ENCODE measurements around the gene TSPOAP1. TPM values are rescaled to one million over a fixed set of nuclear protein-coding genes. Genes with fewer than 3 reads are reported as not detected.

The TSPOAP1 gene
- total RNA-seq, 1 donor from 2014 or later: 0.79 TPM

DNA sequence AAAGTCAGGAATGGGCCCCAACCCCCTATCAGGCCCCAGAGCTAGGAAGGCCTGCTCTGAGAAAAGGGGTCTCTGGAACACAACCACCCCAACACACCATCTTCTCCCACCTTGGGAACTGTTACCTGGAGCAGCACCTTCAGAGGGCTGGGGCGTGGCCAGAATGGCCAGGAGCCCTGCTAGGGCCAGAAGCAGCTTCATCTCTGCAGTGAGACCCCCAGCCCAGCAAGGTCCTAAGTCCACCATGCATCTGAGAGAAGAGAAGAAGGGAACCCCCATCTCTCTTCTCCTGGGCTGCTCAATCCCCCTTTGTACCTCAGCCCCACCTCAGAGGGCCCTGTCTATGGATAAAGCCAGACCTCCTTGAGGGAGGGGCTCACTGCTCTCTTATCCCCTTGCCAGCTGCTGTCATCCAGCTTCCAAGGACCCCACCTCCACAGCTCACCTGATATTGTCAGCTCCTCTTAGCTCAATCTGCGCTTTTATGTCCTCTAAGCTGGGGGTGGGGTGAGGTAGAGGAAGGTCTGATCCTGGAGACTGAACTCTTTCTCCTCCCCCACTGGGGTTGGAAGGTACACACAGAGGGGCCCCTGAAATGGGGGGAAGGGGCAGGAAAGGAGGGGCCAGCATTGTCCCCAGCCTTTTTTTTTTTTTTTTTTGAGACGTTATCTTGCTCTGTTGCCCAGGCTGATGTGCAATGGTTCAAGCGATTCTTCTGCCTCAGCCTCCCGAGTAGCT, 47.9 kb downstream of the TSPOAP1 start, which contains the start of gene MPO:
MPO (minus strand) TSS at position 456 of the 738 bp plus-strand sequence; CDS start at position 279, 177 bp downstream.
- Mint-ChIP-seq H3K9me3 (ENCODE audit: unreplicated experiment) (no peaks in the 10 kb centered on the region), H3K4me3 (ENCODE audit: unreplicated experiment) (no peak within 1 kb of the TSS), H3K36me3 (ENCODE audit: low read depth, unreplicated experiment) (no peaks in the 10 kb centered on the region), H3K27ac (ENCODE audit: unreplicated experiment) (no peak within 1 kb of the TSS), H3K4me1 (ENCODE audit: low read depth, unreplicated experiment) (peaks cover 5% of the 10 kb centered on the region), H3K27me3 (ENCODE audit: low read depth, unreplicated experiment) (peaks cover 32% of the 10 kb centered on the region)
- no peak for TF ChIP-seq EZH2 (IDR thresholded peaks at IDR 0.05; ENCODE audit: insufficient read depth, low read length)
- TF ChIP-seq, protein P1, sequence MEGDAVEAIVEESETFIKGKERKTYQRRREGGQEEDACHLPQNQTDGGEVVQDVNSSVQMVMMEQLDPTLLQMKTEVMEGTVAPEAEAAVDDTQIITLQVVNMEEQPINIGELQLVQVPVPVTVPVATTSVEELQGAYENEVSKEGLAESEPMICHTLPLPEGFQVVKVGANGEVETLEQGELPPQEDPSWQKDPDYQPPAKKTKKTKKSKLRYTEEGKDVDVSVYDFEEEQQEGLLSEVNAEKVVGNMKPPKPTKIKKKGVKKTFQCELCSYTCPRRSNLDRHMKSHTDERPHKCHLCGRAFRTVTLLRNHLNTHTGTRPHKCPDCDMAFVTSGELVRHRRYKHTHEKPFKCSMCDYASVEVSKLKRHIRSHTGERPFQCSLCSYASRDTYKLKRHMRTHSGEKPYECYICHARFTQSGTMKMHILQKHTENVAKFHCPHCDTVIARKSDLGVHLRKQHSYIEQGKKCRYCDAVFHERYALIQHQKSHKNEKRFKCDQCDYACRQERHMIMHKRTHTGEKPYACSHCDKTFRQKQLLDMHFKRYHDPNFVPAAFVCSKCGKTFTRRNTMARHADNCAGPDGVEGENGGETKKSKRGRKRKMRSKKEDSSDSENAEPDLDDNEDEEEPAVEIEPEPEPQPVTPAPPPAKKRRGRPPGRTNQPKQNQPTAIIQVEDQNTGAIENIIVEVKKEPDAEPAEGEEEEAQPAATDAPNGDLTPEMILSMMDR (IDR thresholded peaks at IDR 0.05; ENCODE audit: insufficient read depth, low read depth, low read length): no peak
- no peak within 1 kb of the TSS for H3K9ac ChIP-seq (ENCODE audit: low read length)
- no peaks in the 10 kb centered on the region for H3K4me1 ChIP-seq (ENCODE audit: insufficient read depth, low read length)
- peaks cover 23% of the 10 kb centered on the region for H3K27me3 ChIP-seq (ENCODE audit: insufficient read depth, low read length)
- no peak within 1 kb of the TSS for H2AFZ ChIP-seq (ENCODE audit: low read depth, low read length)
- no peak within 1 kb of the TSS for H3K4me3 ChIP-seq (ENCODE audit: insufficient read depth, low read depth, low read length)
- no peaks in the 10 kb centered on the region for H3K36me3 ChIP-seq (ENCODE audit: insufficient read depth, low read length)
- no peak within 1 kb of the TSS for H3K27ac ChIP-seq (ENCODE audit: low read depth, low read length)
- FAIRE-seq (no peak), DNase-seq (ENCODE audit: low read depth) (no peak)
- H3K4me2 ChIP-seq (ENCODE audit: low read length): no peak within 1 kb of the TSS
- H3K79me2 ChIP-seq (ENCODE audit: insufficient read depth, low read length): no peaks in the 10 kb centered on the region
- no peaks in the 10 kb centered on the region for H4K20me1 ChIP-seq (ENCODE audit: insufficient read depth, low read length)
- no peaks in the 10 kb centered on the region for H3K9me3 ChIP-seq (ENCODE audit: insufficient read depth, low read depth, low read length)

DNA sequence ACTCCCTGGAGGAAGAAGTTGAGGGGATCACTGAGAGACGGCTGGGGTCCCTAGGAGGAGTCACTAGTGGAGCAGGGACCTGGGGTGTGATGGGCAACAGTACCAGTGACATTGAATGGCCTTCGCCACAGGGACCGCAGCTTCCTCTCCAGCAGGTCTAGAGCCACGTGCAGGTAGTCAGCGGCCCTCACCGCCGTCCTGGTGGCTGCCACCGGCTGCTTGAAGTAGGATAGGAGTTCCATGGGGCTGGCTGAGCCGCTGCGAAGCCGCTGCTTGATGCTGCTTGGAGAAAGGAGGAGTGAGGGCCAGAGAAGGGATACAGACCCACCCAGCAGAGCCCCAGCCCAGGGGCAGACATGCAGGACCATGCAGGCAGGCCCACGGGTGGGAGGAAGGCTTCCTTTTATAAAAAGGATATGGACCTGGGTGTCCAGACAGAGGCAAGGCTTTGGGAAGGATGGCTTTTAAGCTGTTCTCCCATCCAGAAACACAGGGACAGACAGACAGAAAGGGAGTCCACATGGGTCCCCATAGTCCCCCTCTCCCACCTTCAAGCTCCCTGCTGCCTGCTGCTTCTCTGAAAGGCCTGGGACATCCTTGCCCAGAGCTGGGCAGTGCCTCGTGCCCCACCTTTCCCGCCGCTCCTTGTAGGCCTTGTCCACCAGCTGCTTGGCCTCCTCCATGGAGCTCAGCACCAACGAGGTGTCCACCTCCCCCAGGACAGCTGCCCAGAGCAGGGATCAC, 48.7 kb downstream of the TSPOAP1 start:
- TF ChIP-seq, protein P1 (IDR thresholded peaks at IDR 0.05; ENCODE audit: insufficient read depth, low read depth, low read length): no peak
- TF ChIP-seq EZH2 (IDR thresholded peaks at IDR 0.05; ENCODE audit: insufficient read depth, low read length): no peak
- Histone ChIP-seq H3K4me3 (ENCODE audit: insufficient read depth, low read depth, low read length) (no peak overlapping the region), H4K20me1 (ENCODE audit: insufficient read depth, low read length) (no peaks in the 10 kb centered on the region), H2AFZ (ENCODE audit: low read depth, low read length) (no peak overlapping the region), H3K4me1 (ENCODE audit: insufficient read depth, low read length) (no peaks in the 10 kb centered on the region), H3K27me3 (ENCODE audit: insufficient read depth, low read length) (peaks cover 23% of the 10 kb centered on the region), H3K4me2 (ENCODE audit: low read length) (no peak overlapping the region), H3K79me2 (ENCODE audit: insufficient read depth, low read length) (no peaks in the 10 kb centered on the region), H3K36me3 (ENCODE audit: insufficient read depth, low read length) (no peaks in the 10 kb centered on the region), H3K27ac (ENCODE audit: low read depth, low read length) (no peak overlapping the region), H3K9ac (ENCODE audit: low read length) (no peak overlapping the region), H3K9me3 (ENCODE audit: insufficient read depth, low read depth, low read length) (no peaks in the 10 kb centered on the region)
- no peak for DNase-seq (ENCODE audit: low read depth)
- FAIRE-seq: no peak
- H3K27ac Mint-ChIP-seq (ENCODE audit: unreplicated experiment): no peak overlapping the region
- H3K4me1 Mint-ChIP-seq (ENCODE audit: low read depth, unreplicated experiment): peaks cover 1% of the 10 kb centered on the region
- H3K36me3 Mint-ChIP-seq (ENCODE audit: low read depth, unreplicated experiment): no peaks in the 10 kb centered on the region
- H3K4me3 Mint-ChIP-seq (ENCODE audit: unreplicated experiment): no peak overlapping the region
- peaks cover 32% of the 10 kb centered on the region for H3K27me3 Mint-ChIP-seq (ENCODE audit: low read depth, unreplicated experiment)
- H3K9me3 Mint-ChIP-seq (ENCODE audit: unreplicated experiment): no peaks in the 10 kb centered on the region
